ENCODE results near the gene ESYT1.

The ESYT1 gene

GRCh38 chr12:56158029-56158925 lies 30.2 kb downstream of the ESYT1 start, which contains the start of gene MYL6 (continued):
- 0 out of 2 replicates have a peak, but pooled peaks have one; percentile 6 for TF ChIP-seq ZNF26 (tag by site-specific recombination; IDR thresholded peaks at IDR 0.05)
- peak; percentile 93 for TF ChIP-seq FEZF1 (tag by site-specific recombination; IDR thresholded peaks at IDR 0.05)
- TF ChIP-seq ZNF140 (tag by site-specific recombination; IDR thresholded peaks at IDR 0.05): no peak
- TF ChIP-seq, protein P1, sequence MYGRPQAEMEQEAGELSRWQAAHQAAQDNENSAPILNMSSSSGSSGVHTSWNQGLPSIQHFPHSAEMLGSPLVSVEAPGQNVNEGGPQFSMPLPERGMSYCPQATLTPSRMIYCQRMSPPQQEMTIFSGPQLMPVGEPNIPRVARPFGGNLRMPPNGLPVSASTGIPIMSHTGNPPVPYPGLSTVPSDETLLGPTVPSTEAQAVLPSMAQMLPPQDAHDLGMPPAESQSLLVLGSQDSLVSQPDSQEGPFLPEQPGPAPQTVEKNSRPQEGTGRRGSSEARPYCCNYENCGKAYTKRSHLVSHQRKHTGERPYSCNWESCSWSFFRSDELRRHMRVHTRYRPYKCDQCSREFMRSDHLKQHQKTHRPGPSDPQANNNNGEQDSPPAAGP (tag by site-specific recombination; IDR thresholded peaks at IDR 0.05): peak; percentile 91
- no peak for TF ChIP-seq MYNN (tag by site-specific recombination; IDR thresholded peaks at IDR 0.05; ENCODE audit: borderline replicate concordance)
- TF ChIP-seq ZFP41 (tag by site-specific recombination; IDR thresholded peaks at IDR 0.05; ENCODE audit: borderline replicate concordance): 0 out of 2 replicates have a peak, but pooled peaks have one; percentile 66
- TF ChIP-seq ZNF785 (tag by site-specific recombination; IDR thresholded peaks at IDR 0.05): no peak
- TF ChIP-seq ZNF24 (tag by site-specific recombination; IDR thresholded peaks at IDR 0.05): peak; percentile 86
- TF ChIP-seq ZNF175 (tag by site-specific recombination; IDR thresholded peaks at IDR 0.05): no peak
- peak; percentile 99 for TF ChIP-seq ZNF501 (tag by site-specific recombination; IDR thresholded peaks at IDR 0.05)
- no peak for TF ChIP-seq ZNF174 (tag by site-specific recombination; IDR thresholded peaks at IDR 0.05)
- TF ChIP-seq ZNF132 (tag by site-specific recombination; IDR thresholded peaks at IDR 0.05; ENCODE audit: borderline replicate concordance): no peak
- peak; percentile 66 for TF ChIP-seq ZNF121 (tag by site-specific recombination; IDR thresholded peaks at IDR 0.05)
- TF ChIP-seq, protein P2, sequence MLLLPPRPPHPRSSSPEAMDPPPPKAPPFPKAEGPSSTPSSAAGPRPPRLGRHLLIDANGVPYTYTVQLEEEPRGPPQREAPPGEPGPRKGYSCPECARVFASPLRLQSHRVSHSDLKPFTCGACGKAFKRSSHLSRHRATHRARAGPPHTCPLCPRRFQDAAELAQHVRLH (tag by site-specific recombination; IDR thresholded peaks at IDR 0.05): peak; percentile 85
- TF ChIP-seq ZNF837 (tag by site-specific recombination; IDR thresholded peaks at IDR 0.05): peak; percentile 71; the same call in 1 of the 2 replicates
- peak; percentile 70 for TF ChIP-seq GLIS2 (tag by site-specific recombination; IDR thresholded peaks at IDR 0.05)
- peak; percentile 97 for TF ChIP-seq ZFP37 (tag by site-specific recombination; IDR thresholded peaks at IDR 0.05)
- peak; percentile 92 for TF ChIP-seq KLF16 (tag by site-specific recombination; IDR thresholded peaks at IDR 0.05)
- no peak; the same call in 1 of the 2 replicates for TF ChIP-seq ZNF16 (tag by site-specific recombination; IDR thresholded peaks at IDR 0.05; ENCODE audit: low read depth)
- TF ChIP-seq, protein P3, sequence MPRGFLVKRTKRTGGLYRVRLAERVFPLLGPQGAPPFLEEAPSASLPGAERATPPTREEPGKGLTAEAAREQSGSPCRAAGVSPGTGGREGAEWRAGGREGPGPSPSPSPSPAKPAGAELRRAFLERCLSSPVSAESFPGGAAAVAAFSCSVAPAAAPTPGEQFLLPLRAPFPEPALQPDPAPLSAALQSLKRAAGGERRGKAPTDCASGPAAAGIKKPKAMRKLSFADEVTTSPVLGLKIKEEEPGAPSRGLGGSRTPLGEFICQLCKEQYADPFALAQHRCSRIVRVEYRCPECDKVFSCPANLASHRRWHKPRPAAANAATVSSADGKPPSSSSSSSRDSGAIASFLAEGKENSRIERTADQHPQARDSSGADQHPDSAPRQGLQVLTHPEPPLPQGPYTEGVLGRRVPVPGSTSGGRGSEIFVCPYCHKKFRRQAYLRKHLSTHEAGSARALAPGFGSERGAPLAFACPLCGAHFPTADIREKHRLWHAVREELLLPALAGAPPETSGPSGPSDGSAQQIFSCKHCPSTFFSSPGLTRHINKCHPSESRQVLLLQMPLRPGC (tag by site-specific recombination; IDR thresholded peaks at IDR 0.05): peak; percentile 82
- TF ChIP-seq, protein P4, sequence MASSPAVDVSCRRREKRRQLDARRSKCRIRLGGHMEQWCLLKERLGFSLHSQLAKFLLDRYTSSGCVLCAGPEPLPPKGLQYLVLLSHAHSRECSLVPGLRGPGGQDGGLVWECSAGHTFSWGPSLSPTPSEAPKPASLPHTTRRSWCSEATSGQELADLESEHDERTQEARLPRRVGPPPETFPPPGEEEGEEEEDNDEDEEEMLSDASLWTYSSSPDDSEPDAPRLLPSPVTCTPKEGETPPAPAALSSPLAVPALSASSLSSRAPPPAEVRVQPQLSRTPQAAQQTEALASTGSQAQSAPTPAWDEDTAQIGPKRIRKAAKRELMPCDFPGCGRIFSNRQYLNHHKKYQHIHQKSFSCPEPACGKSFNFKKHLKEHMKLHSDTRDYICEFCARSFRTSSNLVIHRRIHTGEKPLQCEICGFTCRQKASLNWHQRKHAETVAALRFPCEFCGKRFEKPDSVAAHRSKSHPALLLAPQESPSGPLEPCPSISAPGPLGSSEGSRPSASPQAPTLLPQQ (tag by site-specific recombination; IDR thresholded peaks at IDR 0.05): peak; percentile 98
- peak; percentile 93; the same call in 1 of the 2 replicates for TF ChIP-seq GLI4 (tag by site-specific recombination; IDR thresholded peaks at IDR 0.05)
- TF ChIP-seq REPIN1 (tag by site-specific recombination; IDR thresholded peaks at IDR 0.05; ENCODE audit: low read depth): peak; percentile 91
- no peak for TF ChIP-seq ZNF776 (tag by site-specific recombination; IDR thresholded peaks at IDR 0.05; ENCODE audit: borderline replicate concordance)
- peak; percentile 68 for TF ChIP-seq ZNF660 (tag by site-specific recombination; IDR thresholded peaks at IDR 0.05)
- TF ChIP-seq KLF7 (tag by site-specific recombination; IDR thresholded peaks at IDR 0.05; ENCODE audit: borderline replicate concordance): peak; percentile 95
- TF ChIP-seq ZNF423 (tag by site-specific recombination; IDR thresholded peaks at IDR 0.05): peak; percentile 71
- TF ChIP-seq, protein P5, sequence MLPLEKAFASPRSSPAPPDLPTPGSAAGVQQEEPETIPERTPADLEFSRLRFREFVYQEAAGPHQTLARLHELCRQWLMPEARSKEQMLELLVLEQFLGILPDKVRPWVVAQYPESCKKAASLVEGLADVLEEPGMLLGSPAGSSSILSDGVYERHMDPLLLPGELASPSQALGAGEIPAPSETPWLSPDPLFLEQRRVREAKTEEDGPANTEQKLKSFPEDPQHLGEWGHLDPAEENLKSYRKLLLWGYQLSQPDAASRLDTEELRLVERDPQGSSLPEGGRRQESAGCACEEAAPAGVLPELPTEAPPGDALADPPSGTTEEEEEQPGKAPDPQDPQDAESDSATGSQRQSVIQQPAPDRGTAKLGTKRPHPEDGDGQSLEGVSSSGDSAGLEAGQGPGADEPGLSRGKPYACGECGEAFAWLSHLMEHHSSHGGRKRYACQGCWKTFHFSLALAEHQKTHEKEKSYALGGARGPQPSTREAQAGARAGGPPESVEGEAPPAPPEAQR (tag by site-specific recombination; IDR thresholded peaks at IDR 0.05): peak; percentile 87
- TF ChIP-seq ZNF157 (tag by site-specific recombination; IDR thresholded peaks at IDR 0.05): peak; percentile 32; the same call in 1 of the 2 replicates
- no peak for TF ChIP-seq ZNF514 (tag by site-specific recombination; IDR thresholded peaks at IDR 0.05)
- TF ChIP-seq ZBTB26 (tag by site-specific recombination; optimal IDR thresholded peaks at IDR 0.05): peak; percentile 24
